ENCODE data around the gene RTP5.
A peak's percentile ranks its signal among the peaks of the same experiment; 100 is the strongest.

The RTP5 gene

DNA sequence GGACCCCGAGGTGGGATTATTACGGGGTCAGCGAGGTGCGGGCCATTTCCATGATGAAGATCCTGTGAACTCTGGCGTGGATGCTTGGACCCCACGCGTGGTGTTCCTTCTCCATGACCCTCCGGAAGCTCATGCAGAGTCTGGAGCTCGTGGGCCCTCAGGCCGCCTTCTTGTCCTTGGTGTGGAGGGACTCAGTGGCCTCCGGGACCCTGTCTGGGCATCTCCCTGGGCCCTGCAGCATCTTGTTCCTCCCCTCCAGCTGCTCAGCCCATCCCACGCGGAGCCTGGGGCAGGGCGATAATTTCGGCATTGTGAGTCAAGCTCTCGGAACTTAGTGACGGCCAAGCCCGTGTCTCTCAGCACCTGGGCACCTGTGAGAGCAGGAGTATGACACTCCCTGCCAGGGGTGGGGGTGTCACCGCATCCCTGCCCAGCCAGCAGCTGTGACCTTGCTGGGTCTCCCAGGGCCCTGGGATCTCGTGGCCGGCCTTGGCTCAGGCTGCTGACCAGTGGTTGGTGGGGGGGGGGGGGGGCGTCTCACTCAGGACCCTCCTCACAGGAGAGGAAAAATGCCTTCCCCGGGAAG lies 24.6 kb downstream of the RTP5 start:
- Histone ChIP-seq H3K4me3 (ENCODE audit: low read depth, low read length) (no peak overlapping the region), H3K27ac (no peak overlapping the region), H3K27me3 (replicated peaks) (no peaks in the 10 kb centered on the region), H3K36me3 (replicated peaks) (no peaks in the 10 kb centered on the region)
- TF ChIP-seq, protein P1, sequence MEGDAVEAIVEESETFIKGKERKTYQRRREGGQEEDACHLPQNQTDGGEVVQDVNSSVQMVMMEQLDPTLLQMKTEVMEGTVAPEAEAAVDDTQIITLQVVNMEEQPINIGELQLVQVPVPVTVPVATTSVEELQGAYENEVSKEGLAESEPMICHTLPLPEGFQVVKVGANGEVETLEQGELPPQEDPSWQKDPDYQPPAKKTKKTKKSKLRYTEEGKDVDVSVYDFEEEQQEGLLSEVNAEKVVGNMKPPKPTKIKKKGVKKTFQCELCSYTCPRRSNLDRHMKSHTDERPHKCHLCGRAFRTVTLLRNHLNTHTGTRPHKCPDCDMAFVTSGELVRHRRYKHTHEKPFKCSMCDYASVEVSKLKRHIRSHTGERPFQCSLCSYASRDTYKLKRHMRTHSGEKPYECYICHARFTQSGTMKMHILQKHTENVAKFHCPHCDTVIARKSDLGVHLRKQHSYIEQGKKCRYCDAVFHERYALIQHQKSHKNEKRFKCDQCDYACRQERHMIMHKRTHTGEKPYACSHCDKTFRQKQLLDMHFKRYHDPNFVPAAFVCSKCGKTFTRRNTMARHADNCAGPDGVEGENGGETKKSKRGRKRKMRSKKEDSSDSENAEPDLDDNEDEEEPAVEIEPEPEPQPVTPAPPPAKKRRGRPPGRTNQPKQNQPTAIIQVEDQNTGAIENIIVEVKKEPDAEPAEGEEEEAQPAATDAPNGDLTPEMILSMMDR (IDR thresholded peaks at IDR 0.05; ENCODE audit: low read depth, low read length, missing control alignments): no peak
- in situ Hi-C loops (cut with HindIII; ENCODE audit: low pct_ligation_motif_present, low sequenced_read_pairs): no loop called here
- DNase-seq: no peak

DNA sequence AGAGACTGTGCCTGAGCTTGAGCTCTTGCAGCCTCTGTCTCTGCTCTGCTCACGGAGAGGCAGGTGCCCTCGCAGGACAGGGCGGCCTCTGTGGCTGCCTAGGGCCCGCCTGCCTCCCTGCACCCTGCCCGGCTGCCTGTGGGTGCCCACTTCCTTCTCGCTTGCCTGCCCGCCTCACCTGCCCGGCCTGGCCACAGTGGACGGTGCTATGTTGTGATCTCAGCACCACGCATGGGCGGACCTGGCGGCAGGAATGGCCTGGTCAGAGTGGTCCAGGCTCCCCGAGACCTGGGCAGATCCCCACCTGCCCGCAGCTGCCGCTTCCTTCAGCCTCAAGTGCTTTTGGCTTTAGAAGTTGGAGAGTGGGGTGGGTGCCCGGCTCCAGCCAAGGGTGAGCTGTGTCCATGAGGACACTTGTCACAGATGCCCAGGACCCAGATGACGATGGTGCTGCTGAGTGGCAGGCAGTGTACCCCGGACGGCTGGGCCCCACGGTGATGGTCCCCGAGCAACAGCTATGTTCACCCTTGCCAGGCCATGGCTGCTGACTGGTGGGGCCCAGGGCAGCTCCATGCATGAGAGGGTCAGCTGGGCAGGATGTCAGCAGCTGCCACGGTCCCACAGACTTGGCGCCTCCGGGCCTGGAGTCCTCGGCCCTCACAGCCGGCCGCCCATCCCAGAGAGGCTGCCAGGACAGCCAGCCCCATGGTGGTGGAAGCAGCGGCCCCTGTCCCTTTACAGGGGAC lies 25.3 kb downstream of the RTP5 start:
- DNase-seq: no peak
- H3K27ac ChIP-seq: no peak overlapping the region
- no peak overlapping the region for H3K4me3 ChIP-seq (ENCODE audit: low read depth, low read length)
- H3K27me3 ChIP-seq (replicated peaks): peaks cover under 1% of the 10 kb centered on the region
- H3K36me3 ChIP-seq (replicated peaks): no peaks in the 10 kb centered on the region
- TF ChIP-seq, protein P1 (IDR thresholded peaks at IDR 0.05; ENCODE audit: low read depth, low read length, missing control alignments): no peak
- in situ Hi-C loops (cut with HindIII; ENCODE audit: low pct_ligation_motif_present, low sequenced_read_pairs): no loop called here

DNA sequence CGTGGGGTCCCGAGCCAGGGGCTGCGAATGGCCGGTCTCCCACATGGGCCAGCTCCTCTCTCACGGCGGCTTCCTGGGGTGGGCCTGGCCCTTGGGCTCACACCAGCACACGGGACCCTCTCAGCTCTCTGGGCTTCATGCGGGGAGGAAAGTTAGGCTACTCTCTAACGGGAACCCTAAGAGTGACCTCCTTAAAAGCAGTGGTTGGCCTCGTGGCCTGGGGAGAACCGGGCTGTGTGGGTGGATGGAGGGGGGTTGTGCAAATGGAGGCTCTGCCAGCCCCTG lies 25.8 kb downstream of the RTP5 start:
- TF ChIP-seq, protein P1 (IDR thresholded peaks at IDR 0.05; ENCODE audit: low read depth, low read length, missing control alignments): no peak
- Histone ChIP-seq H3K4me3 (ENCODE audit: low read depth, low read length) (no peak overlapping the region), H3K27ac (no peak overlapping the region), H3K36me3 (replicated peaks) (no peaks in the 10 kb centered on the region), H3K27me3 (replicated peaks) (peaks cover 5% of the 10 kb centered on the region)
- DNase-seq: no peak
- in situ Hi-C loops (cut with HindIII; ENCODE audit: low pct_ligation_motif_present, low sequenced_read_pairs): no loop called here

DNA sequence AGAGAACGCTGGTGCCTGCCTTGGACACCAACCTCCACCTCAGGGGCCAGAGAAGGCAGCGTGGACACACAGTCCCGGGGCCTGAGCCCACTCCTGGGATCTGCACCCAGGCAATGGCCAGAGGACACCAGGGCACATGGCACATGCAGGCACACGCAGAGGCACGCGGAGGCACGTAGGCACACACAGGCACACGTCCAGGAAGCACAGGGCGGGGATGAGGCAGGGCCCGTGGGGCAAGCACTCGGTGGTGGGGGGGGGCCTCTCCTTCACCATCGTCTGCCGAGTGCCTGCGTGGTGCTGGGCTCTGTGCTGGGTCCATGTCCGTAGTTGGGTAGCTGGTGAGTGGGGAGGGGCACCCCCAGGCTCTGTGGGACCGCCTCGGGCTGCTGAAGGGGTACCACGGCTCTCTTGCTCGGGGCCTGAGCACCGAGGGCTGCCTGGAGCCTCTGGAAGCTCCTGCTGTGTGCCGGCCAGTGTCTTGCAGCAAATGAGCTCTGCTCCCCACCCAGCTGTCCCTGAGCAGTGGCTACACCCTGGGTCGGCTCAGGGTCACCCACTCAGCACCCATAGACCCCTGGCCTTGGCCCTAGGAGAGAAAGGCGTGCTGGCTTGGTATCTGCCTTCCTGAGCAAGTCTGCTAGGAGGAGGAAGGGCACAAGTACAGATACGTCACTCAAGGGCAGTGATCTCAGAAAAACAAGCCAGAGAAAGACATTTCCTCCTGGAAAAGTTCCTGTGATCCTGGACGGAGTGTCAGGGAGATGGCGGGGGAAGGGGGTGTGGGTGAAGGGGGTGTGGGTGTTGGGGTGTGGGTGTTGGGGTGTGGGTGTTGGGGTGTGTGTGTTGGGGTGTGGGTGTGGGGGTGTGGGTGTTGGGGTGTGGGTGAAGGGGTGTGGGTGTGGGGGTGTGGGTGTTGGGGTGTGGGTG lies 26.4 kb downstream of the RTP5 start:
- H3K36me3 ChIP-seq (replicated peaks): no peaks in the 10 kb centered on the region
- peaks cover 5% of the 10 kb centered on the region for H3K27me3 ChIP-seq (replicated peaks)
- in situ Hi-C loops (cut with HindIII; ENCODE audit: low pct_ligation_motif_present, low sequenced_read_pairs): no loop called here
- no peak overlapping the region for H3K4me3 ChIP-seq (ENCODE audit: low read depth, low read length)
- no peak overlapping the region for H3K27ac ChIP-seq
- TF ChIP-seq, protein P1 (IDR thresholded peaks at IDR 0.05; ENCODE audit: low read depth, low read length, missing control alignments): no peak
- peak; percentile 22 for DNase-seq

DNA sequence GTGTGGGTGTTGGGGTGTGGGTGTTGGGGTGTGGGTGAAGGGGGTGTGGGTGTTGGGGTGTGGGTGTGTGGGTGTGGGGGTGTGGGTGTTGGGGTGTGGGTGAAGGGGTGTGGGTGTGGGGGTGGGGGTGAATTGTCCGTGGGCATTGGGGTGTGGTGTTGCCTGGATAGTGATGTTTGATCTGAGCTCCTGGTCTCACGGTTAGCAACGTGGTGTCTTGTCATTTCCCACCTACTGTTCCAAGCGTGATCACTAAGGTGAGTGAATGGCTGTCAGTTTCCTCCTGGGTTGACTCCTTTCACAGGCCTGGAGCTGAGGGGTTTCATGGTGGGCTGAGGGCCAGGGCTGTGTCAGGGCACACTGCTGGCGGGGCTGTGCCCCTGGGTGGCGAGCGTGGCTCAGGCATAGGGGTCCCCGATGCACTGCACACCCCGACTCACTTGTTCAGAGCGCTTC lies 27.2 kb downstream of the RTP5 start:
- DNase-seq: no peak
- TF ChIP-seq, protein P1 (IDR thresholded peaks at IDR 0.05; ENCODE audit: low read depth, low read length, missing control alignments): no peak
- no peaks in the 10 kb centered on the region for H3K36me3 ChIP-seq (replicated peaks)
- H3K4me3 ChIP-seq (ENCODE audit: low read depth, low read length): no peak overlapping the region
- no peak overlapping the region for H3K27ac ChIP-seq
- peaks cover 7% of the 10 kb centered on the region for H3K27me3 ChIP-seq (replicated peaks)
- in situ Hi-C loops (cut with HindIII; ENCODE audit: low pct_ligation_motif_present, low sequenced_read_pairs): no loop called here

All from brain microvascular endothelial cell (primary cell).